RKO (cell line): Measurements from ENCODE around the gene MARCHF7.
"Not testable (repeated sequence)": the region's sequence is repeated elsewhere in the genome, so short reads cannot be mapped to it uniquely, and the experiment has no call there.

Experiments used
- DNase-seq: peaks from one replicate; pipeline ENCODE4 v3.0.0-alpha.2; 2016; ENCODE audit warnings: low spot score

MARCHF7 gene

GRCh38 chr2:159716857-159717256, 4.6 kb downstream of the MARCHF7 start:
- no peak for DNase-seq

- no peak for DNase-seq
Measured at GRCh38 chr2:159720676-159721075, 8.4 kb downstream of the MARCHF7 start.

GRCh38 chr2:159722580-159722979, 10.3 kb downstream of the MARCHF7 start:
- DNase-seq, result no peak

- not testable (repeated sequence) for DNase-seq
Measured at GRCh38 chr2:159724795-159725572, 12.7 kb downstream of the MARCHF7 start.

- no peak for DNase-seq
Measured at GRCh38 chr2:159725713-159726112, 13.4 kb downstream of the MARCHF7 start.

- DNase-seq, result no peak
Measured at GRCh38 chr2:159728629-159729028, 16.3 kb downstream of the MARCHF7 start.

GRCh38 chr2:159735648-159736047, 23.3 kb downstream of the MARCHF7 start:
- DNase-seq, result no peak

- DNase-seq, result peak; percentile 12
Measured at GRCh38 chr2:159736048-159736447, 23.7 kb downstream of the MARCHF7 start.

GRCh38 chr2:159737292-159737916, 25.1 kb downstream of the MARCHF7 start:
- no peak for DNase-seq

GRCh38 chr2:159737917-159738296, 25.6 kb downstream of the MARCHF7 start:
- no peak for DNase-seq

- peak; percentile 18 for DNase-seq
Measured at GRCh38 chr2:159738509-159739390, 26.4 kb downstream of the MARCHF7 start.

- no peak for DNase-seq
Measured at GRCh38 chr2:159742846-159743245, 30.5 kb downstream of the MARCHF7 start.

- DNase-seq, result no peak
Measured at GRCh38 chr2:159744363-159744762, 32.1 kb downstream of the MARCHF7 start.

GRCh38 chr2:159745237-159745636, 32.9 kb downstream of the MARCHF7 start:
- not testable (repeated sequence) for DNase-seq

- DNase-seq, result no peak
Measured at GRCh38 chr2:159748089-159748488, 35.8 kb downstream of the MARCHF7 start.

- DNase-seq, result no peak
Measured at GRCh38 chr2:159750873-159751272, 38.6 kb downstream of the MARCHF7 start.

GRCh38 chr2:159753797-159754196, 41.5 kb downstream of the MARCHF7 start:
- DNase-seq, result no peak

- no peak for DNase-seq
Measured at GRCh38 chr2:159755014-159755413, 42.7 kb downstream of the MARCHF7 start.

GRCh38 chr2:159755788-159756187, 43.5 kb downstream of the MARCHF7 start:
- peak; percentile 83 for DNase-seq

- no peak for DNase-seq
Measured at GRCh38 chr2:159758239-159758638, 45.9 kb downstream of the MARCHF7 start.

- no peak for DNase-seq
Measured at GRCh38 chr2:159758686-159759085, 46.4 kb downstream of the MARCHF7 start.

GRCh38 chr2:159759577-159759976, 47.3 kb downstream of the MARCHF7 start:
- no peak for DNase-seq

- DNase-seq, result no peak
Measured at GRCh38 chr2:159760326-159760725, 48.0 kb downstream of the MARCHF7 start.
